ENCODE results near the gene TJAP1. TPM values are rescaled to one million over a fixed set of nuclear protein-coding genes. Genes with fewer than 3 reads are reported as not detected.

Gene TJAP1
- total and polyA plus RNA-seq, 4 donors, result 21.7 to 29.5 (median 23.4) TPM

DNA sequence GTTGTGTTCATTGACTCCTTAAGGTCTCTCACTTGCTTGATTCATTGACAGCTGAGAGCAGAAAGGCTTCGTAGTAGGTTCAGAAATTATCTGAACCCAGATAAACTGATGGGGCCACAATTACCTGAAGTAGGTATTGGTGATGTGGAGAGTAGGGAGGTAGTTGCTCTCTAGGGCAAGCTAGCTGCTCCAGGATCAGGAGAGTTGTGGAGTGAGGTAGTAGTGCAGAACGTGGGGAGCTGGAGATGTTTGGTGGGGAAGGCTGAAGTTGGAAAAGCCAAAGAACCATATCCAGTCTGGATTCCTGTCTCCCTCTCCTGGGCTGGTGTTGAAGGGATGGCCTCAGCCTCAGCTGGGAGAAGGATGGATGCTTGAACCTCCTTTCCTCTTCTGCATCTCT is 15.9 kb downstream of the TJAP1 start:
- Histone ChIP-seq H3K4me1 (ENCODE audit: control insufficient read depth in 5 of 5, insufficient read depth in 5 of 5, low read length in 5 of 5) (peaks cover 5 to 31% (median 12%) of the 10 kb centered on the region in 5 donors), H3K9ac (ENCODE audit: insufficient read depth in 1 of 2, low read length in 2 of 2) (no peak overlapping the region), H3K9me3 (ENCODE audit: control insufficient read depth in 4 of 4, insufficient read depth in 3 of 4, low read length in 3 of 4) (no peaks in the 10 kb centered on the region), H3K27me3 (ENCODE audit: control insufficient read depth in 3 of 3, insufficient read depth in 3 of 3, low read length in 2 of 3) (no peaks in the 10 kb centered on the region), H3K36me3 (ENCODE audit: control insufficient read depth in 4 of 4, insufficient read depth in 4 of 4, low read length in 4 of 4) (peaks cover 0 to 5% (median 3%) of the 10 kb centered on the region in 4 donors), H3K27ac (ENCODE audit: low read depth in 1 of 2, low read length in 1 of 2) (no peak overlapping the region), H3K4me3 (no peak overlapping the region)
- TF ChIP-seq, protein P1, sequence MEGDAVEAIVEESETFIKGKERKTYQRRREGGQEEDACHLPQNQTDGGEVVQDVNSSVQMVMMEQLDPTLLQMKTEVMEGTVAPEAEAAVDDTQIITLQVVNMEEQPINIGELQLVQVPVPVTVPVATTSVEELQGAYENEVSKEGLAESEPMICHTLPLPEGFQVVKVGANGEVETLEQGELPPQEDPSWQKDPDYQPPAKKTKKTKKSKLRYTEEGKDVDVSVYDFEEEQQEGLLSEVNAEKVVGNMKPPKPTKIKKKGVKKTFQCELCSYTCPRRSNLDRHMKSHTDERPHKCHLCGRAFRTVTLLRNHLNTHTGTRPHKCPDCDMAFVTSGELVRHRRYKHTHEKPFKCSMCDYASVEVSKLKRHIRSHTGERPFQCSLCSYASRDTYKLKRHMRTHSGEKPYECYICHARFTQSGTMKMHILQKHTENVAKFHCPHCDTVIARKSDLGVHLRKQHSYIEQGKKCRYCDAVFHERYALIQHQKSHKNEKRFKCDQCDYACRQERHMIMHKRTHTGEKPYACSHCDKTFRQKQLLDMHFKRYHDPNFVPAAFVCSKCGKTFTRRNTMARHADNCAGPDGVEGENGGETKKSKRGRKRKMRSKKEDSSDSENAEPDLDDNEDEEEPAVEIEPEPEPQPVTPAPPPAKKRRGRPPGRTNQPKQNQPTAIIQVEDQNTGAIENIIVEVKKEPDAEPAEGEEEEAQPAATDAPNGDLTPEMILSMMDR (IDR thresholded peaks at IDR 0.05; ENCODE audit: control extremely low read depth, extremely low read depth), result no peak
- 90 to 91% methylated on average over 2 of the region's 2 CpGs for whole genome bisulfite sequencing, 2 donors
- ATAC-seq (ENCODE audit: insufficient read depth, low FRiP score), result no peak
- no peak for DNase-seq

DNA sequence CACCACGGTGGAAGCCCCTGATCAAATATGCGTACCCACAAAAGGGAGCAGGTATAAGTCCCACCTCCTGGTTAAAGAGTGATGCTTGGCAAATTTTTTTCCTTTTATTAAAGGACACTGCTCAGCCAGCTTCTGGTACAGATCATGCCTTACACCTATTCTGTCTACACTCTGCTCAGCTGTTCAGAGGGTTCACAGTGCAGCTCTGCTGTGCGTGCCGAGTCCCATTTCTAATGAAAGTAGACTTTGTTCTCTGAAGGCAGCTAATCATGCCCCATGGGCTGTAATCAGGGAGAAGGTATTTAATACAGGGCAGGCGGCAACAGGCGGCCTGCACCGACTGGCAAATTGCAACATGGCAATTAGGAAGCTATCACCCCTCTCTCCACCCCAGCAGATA is 16.5 kb downstream of the TJAP1 start:
- TF ChIP-seq, protein P1 (IDR thresholded peaks at IDR 0.05; ENCODE audit: control extremely low read depth, extremely low read depth), result no peak
- no peak for DNase-seq

GRCh38 chr6:43494321-43494720 is 17.0 kb downstream of the TJAP1 start:
- Histone ChIP-seq H3K27me3 (ENCODE audit: control insufficient read depth in 3 of 3, insufficient read depth in 3 of 3, low read length in 2 of 3) (no peaks in the 10 kb centered on the region), H3K9ac (ENCODE audit: insufficient read depth in 1 of 2, low read length in 2 of 2) (no peak overlapping the region), H3K4me3 (no peak overlapping the region), H3K9me3 (ENCODE audit: control insufficient read depth in 4 of 4, insufficient read depth in 3 of 4, low read length in 3 of 4) (no peaks in the 10 kb centered on the region), H3K4me1 (ENCODE audit: control insufficient read depth in 5 of 5, insufficient read depth in 5 of 5, low read length in 5 of 5) (peaks cover 5 to 37% (median 12%) of the 10 kb centered on the region in 5 donors), H3K27ac (ENCODE audit: low read depth in 1 of 2, low read length in 1 of 2) (no peak overlapping the region), H3K36me3 (ENCODE audit: control insufficient read depth in 4 of 4, insufficient read depth in 4 of 4, low read length in 4 of 4) (peaks cover 2 to 13% (median 12%) of the 10 kb centered on the region in 4 donors)
- DNase-seq (no peak), ATAC-seq (ENCODE audit: insufficient read depth, low FRiP score) (no peak)
- TF ChIP-seq, protein P1 (IDR thresholded peaks at IDR 0.05; ENCODE audit: control extremely low read depth, extremely low read depth), result no peak
- 92 to 95% methylated on average over 6 of the region's 6 CpGs for WGBS, 2 donors

More for the DNA sequence above, 16.5 kb downstream of the TJAP1 start:
- H3K4me1 ChIP-seq (ENCODE audit: control insufficient read depth in 5 of 5, insufficient read depth in 5 of 5, low read length in 5 of 5), result peaks cover 5 to 33% (median 12%) of the 10 kb centered on the region in 5 donors
- H3K27me3 ChIP-seq (ENCODE audit: control insufficient read depth in 3 of 3, insufficient read depth in 3 of 3, low read length in 2 of 3), result no peaks in the 10 kb centered on the region
- no peaks in the 10 kb centered on the region for H3K9me3 ChIP-seq (ENCODE audit: control insufficient read depth in 4 of 4, insufficient read depth in 3 of 4, low read length in 3 of 4)
- WGBS, 2 donors, result 93 to 96% methylated on average over 7 of the region's 7 CpGs
- ATAC-seq (ENCODE audit: insufficient read depth, low FRiP score), result no peak
- H3K9ac ChIP-seq (ENCODE audit: insufficient read depth in 1 of 2, low read length in 2 of 2), result no peak overlapping the region
- H3K27ac ChIP-seq (ENCODE audit: low read depth in 1 of 2, low read length in 1 of 2), result no peak overlapping the region
- no peak overlapping the region for H3K4me3 ChIP-seq
- H3K36me3 ChIP-seq (ENCODE audit: control insufficient read depth in 4 of 4, insufficient read depth in 4 of 4, low read length in 4 of 4), result peaks cover 2 to 8% (median 7%) of the 10 kb centered on the region in 4 donors

GRCh38 chr6:43494766-43495165 is 17.4 kb downstream of the TJAP1 start:
- no peak overlapping the region for H3K9ac ChIP-seq (ENCODE audit: insufficient read depth in 1 of 2, low read length in 2 of 2)
- ATAC-seq (ENCODE audit: insufficient read depth, low FRiP score) (no peak), DNase-seq (no peak)
- H3K27me3 ChIP-seq (ENCODE audit: control insufficient read depth in 3 of 3, insufficient read depth in 3 of 3, low read length in 2 of 3), result no peaks in the 10 kb centered on the region
- H3K4me1 ChIP-seq (ENCODE audit: control insufficient read depth in 5 of 5, insufficient read depth in 5 of 5, low read length in 5 of 5), result peaks cover 5 to 37% (median 12%) of the 10 kb centered on the region in 5 donors
- 92 to 93% methylated on average over 4 of the region's 4 CpGs for WGBS, 2 donors
- H3K27ac ChIP-seq (ENCODE audit: low read depth in 1 of 2, low read length in 1 of 2), result no peak overlapping the region
- H3K36me3 ChIP-seq (ENCODE audit: control insufficient read depth in 4 of 4, insufficient read depth in 4 of 4, low read length in 4 of 4), result peaks cover 2 to 16% (median 16%) of the 10 kb centered on the region in 4 donors
- TF ChIP-seq, protein P1 (IDR thresholded peaks at IDR 0.05; ENCODE audit: control extremely low read depth, extremely low read depth), result no peak
- H3K4me3 ChIP-seq, result no peak overlapping the region
- H3K9me3 ChIP-seq (ENCODE audit: control insufficient read depth in 4 of 4, insufficient read depth in 3 of 4, low read length in 3 of 4), result no peaks in the 10 kb centered on the region

All from lung (tissue), 12 donors.